Panc1 (cell line): Measurements from ENCODE around the gene CDK12. TPM values are rescaled to one million over a fixed set of nuclear protein-coding genes. Genes with fewer than 3 reads are reported as not detected.
A peak's percentile ranks its signal among the peaks of the same experiment; 100 is the strongest.

Source experiments
- ATAC-seq: fragments of 200-7000 bp; cut with Tn5 transposase; 2 replicates; pipeline ENCODE4 v1.9.1; 2020; ENCODE audit warnings: mild to moderate bottlenecking, moderate library complexity
- BruUV-seq: library from RNA; stranded (reverse); fragments of 400-500 nt; replicated peaks from 2 replicates; lab custom pipeline; 2021; lab: Mats Ljungman, UMichigan
- CTCF ChIA-PET: fragments of 300-600 bp; sonication (Branson Sonifier 250); formaldehyde crosslinking; loops from one replicate; lab custom pipeline; 2022; ENCODE audit warnings: antibody characterized with exemption; lab: Charles Lee
- POLR2A ChIA-PET: fragments of 300-600 bp; sonication (Branson Sonifier 250); formaldehyde crosslinking; loops from one replicate; lab custom pipeline; 2022; ENCODE audit warnings: antibody characterized with exemption; lab: Charles Lee
- DNase-seq: peaks from one replicate; pipeline ENCODE4 v3.0.0-alpha.2; 2010; ENCODE audit warnings: low read depth, low spot score
- H3K27ac ChIP-seq: 2 replicates; pipeline ENCODE4 v1.5.1; 2011; ENCODE audit warnings: mild to moderate bottlenecking, low read length, inconsistent platforms
- H3K27me3 ChIP-seq: fragments of 200-500 bp; sonication (Bioruptor generic); 2 replicates; pipeline ENCODE4 v1.6.0; 2014; ENCODE audit warnings: low read length, inconsistent platforms; ENCODE audit not compliant: control insufficient read depth, insufficient read depth
- H3K36me3 ChIP-seq: fragments of 200-500 bp; sonication (Bioruptor generic); 2 replicates; pipeline ENCODE4 v1.5.1; 2014; ENCODE audit warnings: inconsistent platforms, mild to moderate bottlenecking, low read length, moderate library complexity; ENCODE audit not compliant: control insufficient read depth, insufficient read depth
- H3K4me1 ChIP-seq: 2 replicates; pipeline ENCODE4 v1.5.1; 2011; ENCODE audit warnings: inconsistent platforms, mild to moderate bottlenecking, low read length, moderate library complexity; ENCODE audit not compliant: control insufficient read depth, insufficient read depth
- H3K4me3 ChIP-seq, 2 experiments: 2 replicates each; pipeline ENCODE4 v1.5.1; 2011 to 2012; ENCODE audit warnings: low read depth in 2 of 2, low read length in 2 of 2, mild to moderate bottlenecking in 2 of 2, inconsistent platforms in 1 of 2, moderate library complexity in 1 of 2
- H3K9me3 ChIP-seq: fragments of 200-500 bp; sonication (Bioruptor generic); 2 replicates; pipeline ENCODE4 v1.5.1; 2014; ENCODE audit warnings: low read depth, mild to moderate bottlenecking, inconsistent platforms, low read length, moderate library complexity; ENCODE audit not compliant: control insufficient read depth, insufficient read depth
- CTCF ChIP-seq: fragments of 450-650 bp; IDR thresholded peaks from 2 replicates; pipeline ENCODE4 v1.5.1; 2017; ENCODE audit warnings: mild to moderate bottlenecking
- POLR2AphosphoS5 ChIP-seq: IDR thresholded peaks from 2 replicates; pipeline ENCODE4 v1.6.1; 2012; ENCODE audit warnings: mild to moderate bottlenecking, low read depth, low read length, moderate library complexity
- REST ChIP-seq, 2 experiments: IDR thresholded peaks; 2 replicates each; pipeline ENCODE4 v1.6.1; 2011 to 2012; ENCODE audit warnings: low read depth in 2 of 2, control low read depth in 1 of 2, low read length in 1 of 2, mild to moderate bottlenecking in 1 of 2, moderate library complexity in 1 of 2; ENCODE audit not compliant: insufficient read depth in 1 of 2
- SIN3A ChIP-seq: IDR thresholded peaks from 2 replicates; pipeline ENCODE4 v1.6.1; 2012; ENCODE audit warnings: low read depth, mild to moderate bottlenecking, low read length, moderate library complexity, borderline replicate concordance; ENCODE audit not compliant: insufficient read depth
- TCF7L2 ChIP-seq: IDR thresholded peaks from 2 replicates; pipeline ENCODE4 v1.6.1; 2011; ENCODE audit warnings: mild to moderate bottlenecking, low read depth, low read length, inconsistent platforms
- in situ Hi-C: cut with HindIII; loops from 2 replicates; pipeline ENCODE4 v1.10.0; 2016; ENCODE audit warnings: low sequenced_read_pairs, low pct_unique_long_range_greater_than_20kb
- intact Hi-C: fragments of 100-400 bp; cut with micrococcal nuclease; formaldehyde crosslinking; loops from one replicate; pipeline ENCODE4 v1.10.0; 2022; ENCODE audit not compliant: unreplicated experiment
- total RNA-seq: library from RNA; stranded (reverse); gene quantifications from one replicate; pipeline ENCODE4 v1.2.1, GENCODE V29; 2021; ENCODE audit not compliant: unreplicated experiment

CDK12 gene
- total RNA-seq, 1 experiment from 2014 or later = 57.8 TPM

- H3K4me3 ChIP-seq = no peak overlapping the region
- ChIA-PET CTCF (no interaction called here), POLR2A (no interaction called here)
- H3K4me1 ChIP-seq = no peaks in the 10 kb centered on the region
- TF ChIP-seq POLR2AphosphoS5 (no peak), SIN3A (no peak), TCF7L2 (no peak), CTCF (no peak), REST (IDR thresholded peaks at IDR 0.05; ENCODE audit: insufficient read depth in 1 of 2, low read depth in 2 of 2, low read length in 1 of 2) (no peak)
- no TSS peak for BruUV-seq
- H3K9me3 ChIP-seq = no peaks in the 10 kb centered on the region
- no peaks in the 10 kb centered on the region for H3K27me3 ChIP-seq
- no peak overlapping the region for H3K27ac ChIP-seq
- no peak for DNase-seq
- in situ Hi-C loops = no loop called here
- intact Hi-C loops = no loop called here
- peaks cover 24% of the 10 kb centered on the region for H3K36me3 ChIP-seq
- ATAC-seq = no peak
Observed at GRCh38 chr17:39517224-39517623, 55.9 kb downstream of the CDK12 start.

- H3K36me3 ChIP-seq = peaks cover 29% of the 10 kb centered on the region
- BruUV-seq = no TSS peak
- no peaks in the 10 kb centered on the region for H3K27me3 ChIP-seq
- in situ Hi-C loops (no loop called here), intact Hi-C loops (no loop called here)
- no peak overlapping the region for H3K4me3 ChIP-seq
- no peaks in the 10 kb centered on the region for H3K4me1 ChIP-seq
- no peak for TF ChIP-seq TCF7L2
- ChIA-PET CTCF (no interaction called here), POLR2A (no interaction called here)
- no peaks in the 10 kb centered on the region for H3K9me3 ChIP-seq
- ATAC-seq (no peak), DNase-seq (no peak)
- H3K27ac ChIP-seq = no peak overlapping the region
Observed at GRCh38 chr17:39525801-39526506, 64.7 kb downstream of the CDK12 start.

GRCh38 chr17:39527220-39527813 is 66.0 kb downstream of the CDK12 start:
- Histone ChIP-seq H3K36me3 (peaks cover 29% of the 10 kb centered on the region), H3K9me3 (no peaks in the 10 kb centered on the region), H3K27me3 (no peaks in the 10 kb centered on the region), H3K27ac (no peak overlapping the region), H3K4me3 (no peak overlapping the region), H3K4me1 (no peaks in the 10 kb centered on the region)
- intact Hi-C loops = no loop called here
- no TSS peak for BruUV-seq
- DNase-seq (no peak), ATAC-seq (peak; percentile 51; the same call in 1 of the 2 replicates)
- TF ChIP-seq SIN3A (no peak), CTCF (peak; percentile 59)
- ChIA-PET POLR2A (no interaction called here), CTCF (no interaction called here)
- in situ Hi-C loops = no loop called here
